Measurements from ENCODE around the gene ADAD2. TPM values are rescaled to one million over a fixed set of nuclear protein-coding genes. Genes with fewer than 3 reads are reported as not detected.

Gene ADAD2
- total and polyA plus RNA-seq, 2 donors (not counting 3 experiments of a cell fraction or from before 2014, with no cell fraction given), result 0.04 TPM; not detected in 1

- DNase-seq (ENCODE audit: low read depth, low spot score), result no peak
- intact Hi-C loops (cut with micrococcal nuclease) (no loop called here), dilution Hi-C loops (cut with MboI; ENCODE audit: extremely low pct_ligation_motif_present, low sequenced_read_pairs) (loop anchor here (25.0 kb wide), 1 partner anchor 179 kb away; no protein-coding TSS in a partner anchor)
- CTCF ChIA-PET, result interaction anchor here (0.6 to 1.9 kb wide), 3 partner anchors 13 to 153 kb away, joined by 3 to 6 read pairs (median 3); partner anchors contain the start of gene TAF1C
- H3K9ac ChIP-seq (replicated peaks; ENCODE audit: extremely low read depth, insufficient read depth, low read length), result no peak overlapping the region
- H3K4me1 ChIP-seq (ENCODE audit: control insufficient read depth, extremely low read depth, insufficient read depth, low read length), result peaks cover 2% of the 10 kb centered on the region
- no peaks in the 10 kb centered on the region for H4K20me1 ChIP-seq (replicated peaks; ENCODE audit: control insufficient read depth, extremely low read depth, insufficient read depth, low read length)
- FAIRE-seq, result no peak
- H3K79me2 ChIP-seq (ENCODE audit: control insufficient read depth, insufficient read depth, low read length), result no peaks in the 10 kb centered on the region
- no peak overlapping the region for H3K27ac ChIP-seq (ENCODE audit: insufficient read depth, low read depth, low read length)
- no peak overlapping the region for H3K4me3 ChIP-seq (replicated peaks in 1 of 3; ENCODE audit: insufficient read depth in 1 of 3, low read depth in 1 of 3, low read length in 3 of 3)
- no peak overlapping the region for H3K4me2 ChIP-seq (ENCODE audit: insufficient read depth, low read length)
- POLR2A ChIA-PET, result no interaction called here
- H3K27me3 ChIP-seq (ENCODE audit: control insufficient read depth in 2 of 2, insufficient read depth in 2 of 2, low read length in 2 of 2), result peaks cover 0 to 3% of the 10 kb centered on the region in 2 experiments
- H3K9me3 ChIP-seq (replicated peaks; ENCODE audit: control insufficient read depth, insufficient read depth, low read length), result no peaks in the 10 kb centered on the region
- H3K9me1 ChIP-seq (replicated peaks; ENCODE audit: control insufficient read depth, extremely low read depth, insufficient read depth, low read length), result no peaks in the 10 kb centered on the region
- H3K36me3 ChIP-seq (ENCODE audit: control insufficient read depth in 2 of 2, extremely low read depth in 1 of 2, insufficient read depth in 2 of 2, low read length in 2 of 2), result no peaks in the 10 kb centered on the region
- TF ChIP-seq EZH2 (IDR thresholded peaks at IDR 0.05; ENCODE audit: borderline replicate concordance, low read depth, low read length, severe bottlenecking), result no peak
- BruUV-seq (replicated peaks), result no TSS peak
- no peak overlapping the region for H2AFZ ChIP-seq (ENCODE audit: low read depth, low read length)
These were observed 42.0 kb downstream of the ADAD2 start for GRCh38 chr16:84232969-84233368.

DNA sequence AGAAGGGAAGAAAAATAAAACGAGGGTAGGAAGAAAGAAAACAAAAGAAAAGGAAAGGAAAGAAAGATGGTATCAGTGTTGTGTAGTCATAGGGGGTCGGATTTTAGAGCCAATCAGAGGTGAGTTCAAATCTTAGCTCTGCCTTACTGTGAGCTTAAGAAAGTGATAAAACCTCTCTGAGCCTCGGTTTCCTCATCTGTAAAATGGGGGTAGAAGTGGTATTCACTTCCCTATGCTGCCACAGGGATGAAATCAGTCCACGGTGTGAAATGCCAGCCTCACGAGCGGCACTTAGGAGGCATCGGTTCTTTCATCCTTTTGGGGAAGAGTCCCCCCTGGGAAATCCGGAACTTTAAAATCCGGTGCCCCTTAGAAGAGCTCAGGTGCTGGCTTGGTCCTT is 42.8 kb downstream of the ADAD2 start:
- dilution Hi-C loops (cut with MboI; ENCODE audit: extremely low pct_ligation_motif_present, low sequenced_read_pairs), result loop anchor here (25.0 kb wide), 1 partner anchor 179 kb away; no protein-coding TSS in a partner anchor

More for the DNA sequence above, 42.8 kb downstream of the ADAD2 start:
- intact Hi-C loops (cut with micrococcal nuclease), result no loop called here
- Histone ChIP-seq H3K9me1 (replicated peaks; ENCODE audit: control insufficient read depth, extremely low read depth, insufficient read depth, low read length) (no peaks in the 10 kb centered on the region), H2AFZ (ENCODE audit: low read depth, low read length) (no peak overlapping the region), H3K4me3 (replicated peaks in 1 of 3; ENCODE audit: insufficient read depth in 1 of 3, low read depth in 1 of 3, low read length in 3 of 3) (no peak overlapping the region), H4K20me1 (replicated peaks; ENCODE audit: control insufficient read depth, extremely low read depth, insufficient read depth, low read length) (no peaks in the 10 kb centered on the region), H3K27me3 (ENCODE audit: control insufficient read depth in 2 of 2, insufficient read depth in 2 of 2, low read length in 2 of 2) (peaks cover 0 to 3% of the 10 kb centered on the region in 2 experiments), H3K27ac (ENCODE audit: insufficient read depth, low read depth, low read length) (no peak overlapping the region), H3K9me3 (replicated peaks; ENCODE audit: control insufficient read depth, insufficient read depth, low read length) (no peaks in the 10 kb centered on the region), H3K79me2 (ENCODE audit: control insufficient read depth, insufficient read depth, low read length) (no peaks in the 10 kb centered on the region), H3K9ac (replicated peaks; ENCODE audit: extremely low read depth, insufficient read depth, low read length) (no peak overlapping the region), H3K36me3 (ENCODE audit: control insufficient read depth in 2 of 2, extremely low read depth in 1 of 2, insufficient read depth in 2 of 2, low read length in 2 of 2) (no peaks in the 10 kb centered on the region), H3K4me1 (ENCODE audit: control insufficient read depth, extremely low read depth, insufficient read depth, low read length) (no peaks in the 10 kb centered on the region), H3K4me2 (ENCODE audit: insufficient read depth, low read length) (no peak overlapping the region)
- TF ChIP-seq POLR2A (IDR thresholded peaks at IDR 0.05; ENCODE audit: low read depth, low read length) (no peak), EZH2 (IDR thresholded peaks at IDR 0.05; ENCODE audit: borderline replicate concordance, low read depth, low read length, severe bottlenecking) (no peak), FOS (IDR thresholded peaks at IDR 0.05; ENCODE audit: borderline replicate concordance, insufficient read depth, low read length) (no peak), MAX (IDR thresholded peaks at IDR 0.05; ENCODE audit: insufficient read depth, insufficient read length) (no peak), GATA2 (IDR thresholded peaks at IDR 0.05; ENCODE audit: insufficient read depth, insufficient read length, low read depth, low read length) (no peak), MYC (IDR thresholded peaks at IDR 0.05; ENCODE audit: low read depth, low read length) (no peak), JUN (IDR thresholded peaks at IDR 0.05; ENCODE audit: borderline replicate concordance, insufficient read depth, insufficient read length, low read depth) (no peak), POLR2AphosphoS5 (IDR thresholded peaks at IDR 0.05; ENCODE audit: insufficient read depth, low read depth, low read length) (no peak)
- TF ChIP-seq, protein P1, sequence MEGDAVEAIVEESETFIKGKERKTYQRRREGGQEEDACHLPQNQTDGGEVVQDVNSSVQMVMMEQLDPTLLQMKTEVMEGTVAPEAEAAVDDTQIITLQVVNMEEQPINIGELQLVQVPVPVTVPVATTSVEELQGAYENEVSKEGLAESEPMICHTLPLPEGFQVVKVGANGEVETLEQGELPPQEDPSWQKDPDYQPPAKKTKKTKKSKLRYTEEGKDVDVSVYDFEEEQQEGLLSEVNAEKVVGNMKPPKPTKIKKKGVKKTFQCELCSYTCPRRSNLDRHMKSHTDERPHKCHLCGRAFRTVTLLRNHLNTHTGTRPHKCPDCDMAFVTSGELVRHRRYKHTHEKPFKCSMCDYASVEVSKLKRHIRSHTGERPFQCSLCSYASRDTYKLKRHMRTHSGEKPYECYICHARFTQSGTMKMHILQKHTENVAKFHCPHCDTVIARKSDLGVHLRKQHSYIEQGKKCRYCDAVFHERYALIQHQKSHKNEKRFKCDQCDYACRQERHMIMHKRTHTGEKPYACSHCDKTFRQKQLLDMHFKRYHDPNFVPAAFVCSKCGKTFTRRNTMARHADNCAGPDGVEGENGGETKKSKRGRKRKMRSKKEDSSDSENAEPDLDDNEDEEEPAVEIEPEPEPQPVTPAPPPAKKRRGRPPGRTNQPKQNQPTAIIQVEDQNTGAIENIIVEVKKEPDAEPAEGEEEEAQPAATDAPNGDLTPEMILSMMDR (IDR thresholded peaks at IDR 0.05; ENCODE audit: extremely low read depth in 1 of 2, insufficient read depth in 1 of 2, low read depth in 1 of 2, low read length in 2 of 2), result no peak
- ChIA-PET CTCF (interaction anchor here (1.0 to 1.9 kb wide), 2 partner anchors 12 to 47 kb away, joined by 3 to 6 read pairs; partner anchors contain the start of gene TAF1C), POLR2A (no interaction called here)
- DNase-seq (ENCODE audit: low read depth, low spot score), result no peak
- BruUV-seq (replicated peaks), result no TSS peak
- no peak for FAIRE-seq
